ENCODE measurements around the gene BDKRB1. TPM values are rescaled to one million over a fixed set of nuclear protein-coding genes. Genes with fewer than 3 reads are reported as not detected.

Gene BDKRB1
- total RNA-seq, 3 donors from 2014 or later (not counting 1 experiment from before 2014, with no cell fraction given), result not detected

GRCh38 chr14:96257900-96258299 is 1.9 kb downstream of the BDKRB1 start:
- Mint-ChIP-seq H3K4me3 (no peak overlapping the region), H3K27me3 (ENCODE audit: low read depth in 2 of 2) (peaks cover 10 to 31% of the 10 kb centered on the region in 2 donors), H3K27ac (no peak overlapping the region), H3K4me1 (no peaks in the 10 kb centered on the region), H3K9me3 (no peaks in the 10 kb centered on the region), H3K36me3 (no peaks in the 10 kb centered on the region)
- no peaks in the 10 kb centered on the region for H3K36me3 ChIP-seq (ENCODE audit: control insufficient read depth, insufficient read depth, low read length)
- no peaks in the 10 kb centered on the region for H3K4me1 ChIP-seq (ENCODE audit: control insufficient read depth, insufficient read depth, low read length)
- TF ChIP-seq CTCF (IDR thresholded peaks at IDR 0.05), result no peak
- H3K4me3 ChIP-seq (ENCODE audit: low read length), result no peak overlapping the region
- no peaks in the 10 kb centered on the region for H3K9me3 ChIP-seq (ENCODE audit: control insufficient read depth, insufficient read depth, low read length)
- intact Hi-C loops (cut with micrococcal nuclease), result no loop called here
- DNase-seq (no peak), ATAC-seq (no peak)
- H3K27ac ChIP-seq (ENCODE audit: low read length), result no peak overlapping the region
- peaks cover 6% of the 10 kb centered on the region for H3K27me3 ChIP-seq (ENCODE audit: control insufficient read depth, insufficient read depth, low read length)

- Histone ChIP-seq H3K4me1 (ENCODE audit: control insufficient read depth, insufficient read depth, low read length) (no peaks in the 10 kb centered on the region), H3K4me3 (ENCODE audit: low read length) (no peak overlapping the region), H3K36me3 (ENCODE audit: control insufficient read depth, insufficient read depth, low read length) (no peaks in the 10 kb centered on the region), H3K27me3 (ENCODE audit: control insufficient read depth, insufficient read depth, low read length) (peaks cover 6% of the 10 kb centered on the region), H3K27ac (ENCODE audit: low read length) (no peak overlapping the region), H3K9me3 (ENCODE audit: control insufficient read depth, insufficient read depth, low read length) (no peaks in the 10 kb centered on the region)
- no peak overlapping the region for H3K27ac Mint-ChIP-seq
- ATAC-seq (no peak), DNase-seq (no peak)
- no peaks in the 10 kb centered on the region for H3K4me1 Mint-ChIP-seq
- intact Hi-C loops (cut with micrococcal nuclease), result no loop called here
- 63% methylated on average over 2 of the region's 2 CpGs for whole genome bisulfite sequencing (ENCODE audit: insufficient coverage)
- no peaks in the 10 kb centered on the region for H3K36me3 Mint-ChIP-seq
- peaks cover 7 to 26% of the 10 kb centered on the region in 2 donors for H3K27me3 Mint-ChIP-seq (ENCODE audit: low read depth in 2 of 2)
- no peak for TF ChIP-seq CTCF (IDR thresholded peaks at IDR 0.05)
- H3K9me3 Mint-ChIP-seq, result no peaks in the 10 kb centered on the region
- no peak overlapping the region for H3K4me3 Mint-ChIP-seq
Measured at GRCh38 chr14:96260341-96260821, 4.4 kb downstream of the BDKRB1 start.

GRCh38 chr14:96261053-96261452 is 5.0 kb downstream of the BDKRB1 start:
- Histone ChIP-seq H3K27ac (ENCODE audit: low read length) (no peak overlapping the region), H3K4me3 (ENCODE audit: low read length) (no peak overlapping the region), H3K4me1 (ENCODE audit: control insufficient read depth, insufficient read depth, low read length) (no peaks in the 10 kb centered on the region), H3K27me3 (ENCODE audit: control insufficient read depth, insufficient read depth, low read length) (peaks cover 6% of the 10 kb centered on the region), H3K36me3 (ENCODE audit: control insufficient read depth, insufficient read depth, low read length) (no peaks in the 10 kb centered on the region), H3K9me3 (ENCODE audit: control insufficient read depth, insufficient read depth, low read length) (no peaks in the 10 kb centered on the region)
- Mint-ChIP-seq H3K4me3 (no peak overlapping the region), H3K36me3 (no peaks in the 10 kb centered on the region), H3K27ac (no peak overlapping the region), H3K27me3 (ENCODE audit: low read depth in 2 of 2) (peaks cover 10 to 26% of the 10 kb centered on the region in 2 donors), H3K4me1 (no peaks in the 10 kb centered on the region), H3K9me3 (no peaks in the 10 kb centered on the region)
- ATAC-seq (no peak), DNase-seq (no peak)
- 77% methylated on average over 4 of the region's 5 CpGs for WGBS (ENCODE audit: insufficient coverage)
- TF ChIP-seq CTCF (IDR thresholded peaks at IDR 0.05), result no peak
- intact Hi-C loops (cut with micrococcal nuclease), result no loop called here

Data from natural killer cell (primary cell).